HepG2 (cell line): Measurements from ENCODE around the gene CNBD2. TPM values are rescaled to one million over a fixed set of nuclear protein-coding genes. Genes with fewer than 3 reads are reported as not detected.

ENCODE experiments used
- ARID3A ChIP-seq: IDR thresholded peaks from 2 replicates; pipeline ENCODE4 v1.6.1; 2012; ENCODE audit warnings: low read depth, low read length, improper control_type of control experiment
- BHLHE40 ChIP-seq: IDR thresholded peaks from 2 replicates; pipeline ENCODE4 v1.6.1; 2011; ENCODE audit warnings: low read length, improper control_type of control experiment
- CHD2 ChIP-seq: IDR thresholded peaks from 2 replicates; pipeline ENCODE4 v1.6.1; 2011; ENCODE audit warnings: low read depth, low read length, improper control_type of control experiment
- FOSL2 ChIP-seq: sonication (generic); formaldehyde crosslinking; IDR thresholded peaks from 2 replicates; pipeline ENCODE4 v1.4.0; 2020; ENCODE audit warnings: missing genetic modification reagents
- GATA4 ChIP-seq: sonication (generic); IDR thresholded peaks from 2 replicates; pipeline ENCODE4 v1.6.1; 2016; ENCODE audit warnings: antibody characterized with exemption, low read depth, borderline replicate concordance
- MEIS2 ChIP-seq: sonication (generic); formaldehyde crosslinking; IDR thresholded peaks from 2 replicates; pipeline ENCODE4 v1.9.0; 2021; ENCODE audit warnings: mild to moderate bottlenecking, missing genetic modification reagents
- MYC ChIP-seq: sonication (generic); formaldehyde crosslinking; IDR thresholded peaks from 2 replicates; pipeline ENCODE4 v1.9.0; 2021; ENCODE audit warnings: missing genetic modification reagents, borderline replicate concordance
- NFKBIZ ChIP-seq: IDR thresholded peaks from 2 replicates; pipeline ENCODE4 v1.6.1; 2018; ENCODE audit warnings: missing genetic modification reagents, missing compliant biosample characterization
- NR0B2 ChIP-seq: sonication (generic); formaldehyde crosslinking; IDR thresholded peaks from 2 replicates; pipeline ENCODE4 v1.4.0; 2020; ENCODE audit warnings: mild to moderate bottlenecking, missing genetic modification reagents
- NRL ChIP-seq: sonication (generic); formaldehyde crosslinking; IDR thresholded peaks from 2 replicates; pipeline ENCODE4 v1.5.0; 2020; ENCODE audit warnings: missing genetic modification reagents, mild to moderate bottlenecking, moderate library complexity, borderline replicate concordance
- PTBP1 ChIP-seq: fragments of 200-400 bp; formaldehyde crosslinking; IDR thresholded peaks from 2 replicates; pipeline ENCODE4 v1.6.1; 2018; ENCODE audit warnings: low read length, low read depth; ENCODE audit not compliant: poor library complexity, severe bottlenecking
- RFX1 ChIP-seq: fragments of 450-650 bp; IDR thresholded peaks from 2 replicates; pipeline ENCODE4 v1.6.1; 2017
- RXRB ChIP-seq: IDR thresholded peaks from 2 replicates; pipeline ENCODE4 v1.6.1; 2016; ENCODE audit warnings: borderline replicate concordance, missing genetic modification reagents, missing compliant biosample characterization
- SMARCE1 ChIP-seq: fragments of 450-650 bp; IDR thresholded peaks from 2 replicates; pipeline ENCODE4 v1.6.1; 2017; ENCODE audit warnings: borderline replicate concordance
- SOX13 ChIP-seq, 3 experiments: fragments of 450-650 bp in 1 of 3; sonication (generic) in 1 of 3; formaldehyde crosslinking in 1 of 3; IDR thresholded peaks in 2 of 3; conservative IDR thresholded peaks in 1 of 3; 2 replicates each; pipeline versions ENCODE4 v1.5.0 to v1.6.1; 2016 to 2020; ENCODE audit warnings: antibody characterized with exemption in 1 of 3, mild to moderate bottlenecking in 1 of 3, missing compliant biosample characterization in 1 of 3, missing genetic modification reagents in 1 of 3, moderate library complexity in 1 of 3
- THYN1 ChIP-seq: sonication (generic); formaldehyde crosslinking; IDR thresholded peaks from 2 replicates; pipeline ENCODE4 v1.8.1; 2023; ENCODE audit warnings: low read depth, mild to moderate bottlenecking, moderate library complexity, missing genetic modification reagents, borderline replicate concordance
- YY1 ChIP-seq: IDR thresholded peaks from 2 replicates; pipeline ENCODE4 v1.6.1; 2011; ENCODE audit warnings: low read length, low read depth, moderate library complexity, mild to moderate bottlenecking; ENCODE audit not compliant: insufficient read depth, insufficient replicate concordance
- ZBTB7A ChIP-seq: sonication (generic); formaldehyde crosslinking; IDR thresholded peaks from 2 replicates; pipeline ENCODE4 v1.8.0; 2022; ENCODE audit warnings: mild to moderate bottlenecking, missing genetic modification reagents
- ZFP90 ChIP-seq: sonication (generic); formaldehyde crosslinking; IDR thresholded peaks from 2 replicates; pipeline ENCODE4 v1.8.0; 2022; ENCODE audit warnings: missing genetic modification reagents, mild to moderate bottlenecking, inconsistent platforms, borderline replicate concordance
- ZNF333 ChIP-seq: sonication (generic); formaldehyde crosslinking; IDR thresholded peaks from 2 replicates; pipeline ENCODE4 v1.4.0; 2020; ENCODE audit warnings: mild to moderate bottlenecking, missing genetic modification reagents, borderline replicate concordance
- ZNF547 ChIP-seq: sonication (generic); formaldehyde crosslinking; IDR thresholded peaks from 2 replicates; pipeline ENCODE4 v1.5.1; 2020; ENCODE audit warnings: mild to moderate bottlenecking, missing genetic modification reagents
- ZNF576 ChIP-seq: sonication (generic); formaldehyde crosslinking; IDR thresholded peaks from 2 replicates; pipeline ENCODE4 v1.4.0; 2020; ENCODE audit warnings: mild to moderate bottlenecking, missing genetic modification reagents
- ZNF687 ChIP-seq: sonication (generic); formaldehyde crosslinking; IDR thresholded peaks from 2 replicates; pipeline ENCODE4 v1.5.1; 2020; ENCODE audit warnings: mild to moderate bottlenecking, missing genetic modification reagents, moderate library complexity
- ZNF788 ChIP-seq: sonication (generic); formaldehyde crosslinking; IDR thresholded peaks from 2 replicates; pipeline ENCODE4 v1.5.0; 2020; ENCODE audit warnings: mild to moderate bottlenecking, missing genetic modification reagents, borderline replicate concordance
- ZNF879 ChIP-seq: sonication (generic); formaldehyde crosslinking; IDR thresholded peaks from 2 replicates; pipeline ENCODE4 v1.8.1; 2023; ENCODE audit warnings: missing genetic modification reagents
- polyA plus RNA-seq, 8 experiments: library from polyadenylated mRNA; depleted of rRNA in 3 of 8; stranded (reverse) in 7 of 8; unstranded in 1 of 8; fragments of >200 nt; fragmentation: Illumina TruSeq in 4 of 8; extraction: Trizol in 4 of 8; gene quantifications; 2 replicates each; pipeline versions ENCODE4 v1.2.1 to v1.2.3, GENCODE V29; 2011 to 2016; ENCODE audit warnings: low read depth in 4 of 8, missing spikeins in 1 of 8, mixed read lengths in 1 of 8; ENCODE audit not compliant: insufficient read depth in 1 of 8
- total RNA-seq, 5 experiments: library from RNA; depleted of rRNA; stranded (reverse); fragments of >200 nt; fragmentation: Illumina TruSeq; extraction: Trizol; gene quantifications; 2 replicates each; pipeline ENCODE4 v1.2.3, GENCODE V29; 2016; ENCODE audit warnings: low read depth in 1 of 5

The CNBD2 gene
- total and polyA plus RNA-seq, 2 of the 13 experiments (the other 11 are each of a cell fraction or from before 2014, with no cell fraction given): 12.4 to 22.8 TPM

- no peak for TF ChIP-seq MYC
- no peak for TF ChIP-seq THYN1 (CRISPR knock-in tag)
- TF ChIP-seq RXRB (CRISPR knock-in tag): no peak
- no peak for TF ChIP-seq GATA4
- TF ChIP-seq ARID3A: peak; percentile 48; the same call in 1 of the 2 replicates
- no peak for TF ChIP-seq NR0B2 (CRISPR knock-in tag)
- TF ChIP-seq NFKBIZ (CRISPR knock-in tag): no peak
- no peak for TF ChIP-seq ZNF547
- TF ChIP-seq SOX13 (IDR thresholded peaks at IDR 0.05): no peak
- no peak for TF ChIP-seq SOX13 (CRISPR knock-in tag; conservative IDR thresholded peaks at IDR 0.05 in 1 of 2, IDR thresholded peaks at IDR 0.05 in 1 of 2)
- TF ChIP-seq ZNF576 (CRISPR knock-in tag): no peak
- TF ChIP-seq ZBTB7A: no peak
- no peak for TF ChIP-seq ZNF333 (CRISPR knock-in tag)
- TF ChIP-seq RFX1: no peak
- TF ChIP-seq CHD2: no peak
- TF ChIP-seq BHLHE40: peak; percentile 42; the same call in 1 of the 2 replicates
- TF ChIP-seq YY1: peak; percentile 49
- no peak for TF ChIP-seq MEIS2 (CRISPR knock-in tag)
- TF ChIP-seq FOSL2 (CRISPR knock-in tag): no peak
- 0 out of 2 replicates have a peak, but pooled peaks have one; percentile 49 for TF ChIP-seq NRL
- TF ChIP-seq SMARCE1: no peak
- no peak for TF ChIP-seq ZFP90 (CRISPR knock-in tag)
- TF ChIP-seq PTBP1: no peak
- TF ChIP-seq ZNF687: peak; percentile 29; the same call in 1 of the 2 replicates
- TF ChIP-seq ZNF788 (CRISPR knock-in tag): no peak
- no peak for TF ChIP-seq ZNF879
Measured at GRCh38 chr20:35947489-35947888, 20.9 kb upstream of the CNBD2 start (continued).
